ENCODE data around the gene ZNG1C.
"Not testable (repeated sequence)": the region's sequence is repeated elsewhere in the genome, so short reads cannot be mapped to it uniquely, and the experiment has no call there.

The ZNG1C gene

DNA sequence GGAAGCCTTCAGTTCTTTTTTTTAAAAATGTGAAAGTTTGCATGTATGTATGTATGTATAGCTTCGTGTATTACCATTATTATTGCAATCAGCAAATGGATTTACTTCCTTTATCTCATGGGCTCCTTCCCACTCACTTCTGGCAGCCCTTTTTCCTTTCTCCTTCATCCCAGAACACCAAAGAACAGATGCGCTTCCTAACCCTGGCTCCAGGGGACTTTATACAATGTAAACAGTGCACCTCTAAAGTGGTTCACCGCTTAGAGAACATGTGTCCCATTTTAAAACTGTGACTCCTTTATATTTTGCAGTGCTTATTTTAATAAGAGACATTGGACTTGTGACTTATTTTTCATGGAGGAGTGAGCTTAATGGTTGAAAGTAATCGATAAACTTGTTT, 101.5 kb downstream of the ZNG1C start:
- DNase-seq (ENCODE audit: low read depth), result not testable (repeated sequence)

DNA sequence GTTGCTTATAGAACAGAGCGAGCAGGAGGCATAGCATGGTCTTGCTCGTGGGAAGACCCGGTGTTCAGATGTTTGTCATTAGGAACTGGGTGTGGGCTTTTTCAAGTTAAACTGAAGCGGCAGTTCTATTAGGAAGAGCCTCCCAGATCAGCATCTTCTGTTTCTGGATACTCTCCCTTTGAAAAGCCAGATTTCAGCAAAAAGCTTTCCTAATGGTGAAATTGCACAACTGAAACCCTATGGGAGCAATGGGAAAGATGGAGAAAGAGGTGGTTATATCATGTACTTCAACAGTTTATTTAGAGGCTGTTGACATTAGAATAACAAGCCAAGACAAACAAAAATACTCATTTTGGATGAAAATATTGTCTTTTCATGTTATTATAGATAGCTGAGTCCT, 102.2 kb downstream of the ZNG1C start:
- not testable (repeated sequence) for DNase-seq (ENCODE audit: low read depth)
